PC-3 (cell line): ENCODE data around the gene CCDC102A. TPM values are rescaled to one million over a fixed set of nuclear protein-coding genes. Genes with fewer than 3 reads are reported as not detected.
"Not testable (repeated sequence)": the region's sequence is repeated elsewhere in the genome, so short reads cannot be mapped to it uniquely, and the experiment has no call there.

Source experiments
- ATAC-seq: fragments of 200-7000 bp; cut with Tn5 transposase; 2 replicates; pipeline ENCODE4 v1.9.1; 2020; ENCODE audit warnings: mild to moderate bottlenecking, moderate library complexity
- BruUV-seq: library from RNA; stranded (reverse); fragments of 400-500 nt; replicated peaks from 2 replicates; lab custom pipeline; 2021; lab: Mats Ljungman, UMichigan
- CTCF ChIA-PET: fragments of 300-600 bp; sonication (Branson Sonifier 250); formaldehyde crosslinking; loops from one replicate; lab custom pipeline; 2022; ENCODE audit warnings: antibody characterized with exemption; lab: Charles Lee
- POLR2A ChIA-PET: fragments of 300-600 bp; sonication (Branson Sonifier 250); formaldehyde crosslinking; loops from one replicate; lab custom pipeline; 2022; ENCODE audit warnings: antibody characterized with exemption; ENCODE audit not compliant: unreplicated experiment; lab: Charles Lee
- DNase-seq: peaks from one replicate; pipeline ENCODE4 v3.0.0-alpha.2; 2015
- H2AFZ ChIP-seq: fragments of 300-600 bp; sonication (generic); 2 replicates; pipeline ENCODE4 v1.6.0; 2016; ENCODE audit warnings: antibody characterized with exemption, low read length
- H3F3A ChIP-seq: fragments of 300-600 bp; sonication (generic); one replicate; pipeline ENCODE4 v1.6.0; 2017; ENCODE audit warnings: antibody characterized with exemption, low read length, control low read depth, mild to moderate bottlenecking; ENCODE audit not compliant: unreplicated experiment
- H3K27ac ChIP-seq: fragments of 300-600 bp; sonication (generic); 2 replicates; pipeline ENCODE4 v1.5.1; 2016; ENCODE audit warnings: mild to moderate bottlenecking, low read length
- H3K27me3 ChIP-seq: fragments of 300-600 bp; sonication (generic); 2 replicates; pipeline ENCODE4 v1.6.1; 2016; ENCODE audit warnings: low read length, mixed read lengths
- H3K36me3 ChIP-seq: fragments of 300-600 bp; sonication (generic); 2 replicates; pipeline ENCODE4 v1.6.1; 2016; ENCODE audit warnings: low read depth, mixed run types, low read length, mixed read lengths
- H3K4me1 ChIP-seq: fragments of 300-600 bp; sonication (generic); 2 replicates; pipeline ENCODE4 v1.5.1; 2016; ENCODE audit warnings: low read length; ENCODE audit not compliant: insufficient read depth
- H3K4me2 ChIP-seq: fragments of 300-600 bp; sonication (generic); 2 replicates; pipeline ENCODE4 v1.6.0; 2016; ENCODE audit warnings: low read length
- H3K4me3 ChIP-seq: fragments of 300-600 bp; sonication (generic); 2 replicates; pipeline ENCODE4 v1.5.1; 2016; ENCODE audit warnings: mild to moderate bottlenecking, low read length, mixed read lengths
- H3K79me2 ChIP-seq: fragments of 300-600 bp; sonication (generic); 2 replicates; pipeline ENCODE4 v1.6.1; 2017; ENCODE audit warnings: low read length, mixed read lengths
- H3K9ac ChIP-seq: fragments of 300-600 bp; sonication (generic); 2 replicates; pipeline ENCODE4 v1.6.0; 2016; ENCODE audit warnings: mild to moderate bottlenecking, low read length
- H3K9me2 ChIP-seq: fragments of 300-600 bp; sonication (generic); replicated peaks from 2 replicates; pipeline ENCODE4 v1.6.1; 2016; ENCODE audit warnings: mixed run types, low read length, mixed read lengths
- H3K9me3 ChIP-seq: fragments of 300-600 bp; sonication (generic); 2 replicates; pipeline ENCODE4 v1.6.1; 2016; ENCODE audit warnings: low read length, mixed read lengths
- H4K20me1 ChIP-seq: fragments of 300-600 bp; sonication (generic); 2 replicates; pipeline ENCODE4 v1.6.1; 2016; ENCODE audit warnings: low read length, mixed read lengths
- EZH2 ChIP-seq: fragments of 300-600 bp; sonication (generic); IDR thresholded peaks from one replicate; pipeline ENCODE4 v1.6.1; 2017; ENCODE audit warnings: antibody characterized with exemption, mild to moderate bottlenecking, low read length; ENCODE audit not compliant: unreplicated experiment
- EZH2phosphoT487 ChIP-seq: fragments of 300-600 bp; sonication (generic); IDR thresholded peaks from 2 replicates; pipeline ENCODE4 v1.6.1; 2018; ENCODE audit warnings: mild to moderate bottlenecking, antibody characterized with exemption, low read length, borderline replicate concordance
- intact Hi-C: fragments of 100-400 bp; cut with micrococcal nuclease; formaldehyde crosslinking; loops from 2 replicates; pipeline ENCODE4 v1.9.0; 2023
- total RNA-seq: library from RNA; depleted of rRNA; stranded (reverse); fragments of >200 nt; gene quantifications from 2 replicates; pipeline ENCODE4 v1.2.3, GENCODE V29; 2014
- TF ChIP-seq, protein P1 (sequence below): fragments of 300-600 bp; sonication (generic); conservative IDR thresholded peaks from 2 replicates; pipeline ENCODE4 v1.5.1; 2017; ENCODE audit warnings: antibody characterized with exemption, low read depth, mild to moderate bottlenecking, low read length

Gene CCDC102A
- total RNA-seq, 1 experiment from 2014 or later, result 12.7 TPM

- H3K79me2 ChIP-seq, result no peaks in the 10 kb centered on the region
- ATAC-seq, result no peak
- H3K36me3 ChIP-seq, result no peaks in the 10 kb centered on the region
- TF ChIP-seq EZH2 (no peak), EZH2phosphoT487 (no peak)
- TF ChIP-seq, protein P1, sequence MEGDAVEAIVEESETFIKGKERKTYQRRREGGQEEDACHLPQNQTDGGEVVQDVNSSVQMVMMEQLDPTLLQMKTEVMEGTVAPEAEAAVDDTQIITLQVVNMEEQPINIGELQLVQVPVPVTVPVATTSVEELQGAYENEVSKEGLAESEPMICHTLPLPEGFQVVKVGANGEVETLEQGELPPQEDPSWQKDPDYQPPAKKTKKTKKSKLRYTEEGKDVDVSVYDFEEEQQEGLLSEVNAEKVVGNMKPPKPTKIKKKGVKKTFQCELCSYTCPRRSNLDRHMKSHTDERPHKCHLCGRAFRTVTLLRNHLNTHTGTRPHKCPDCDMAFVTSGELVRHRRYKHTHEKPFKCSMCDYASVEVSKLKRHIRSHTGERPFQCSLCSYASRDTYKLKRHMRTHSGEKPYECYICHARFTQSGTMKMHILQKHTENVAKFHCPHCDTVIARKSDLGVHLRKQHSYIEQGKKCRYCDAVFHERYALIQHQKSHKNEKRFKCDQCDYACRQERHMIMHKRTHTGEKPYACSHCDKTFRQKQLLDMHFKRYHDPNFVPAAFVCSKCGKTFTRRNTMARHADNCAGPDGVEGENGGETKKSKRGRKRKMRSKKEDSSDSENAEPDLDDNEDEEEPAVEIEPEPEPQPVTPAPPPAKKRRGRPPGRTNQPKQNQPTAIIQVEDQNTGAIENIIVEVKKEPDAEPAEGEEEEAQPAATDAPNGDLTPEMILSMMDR, result no peak
- no peak overlapping the region for H2AFZ ChIP-seq
- H3K27ac ChIP-seq, result no peak overlapping the region
- no peak for DNase-seq
- H3K4me3 ChIP-seq, result no peak overlapping the region
- no peak overlapping the region for H3K4me2 ChIP-seq
- H3K4me1 ChIP-seq, result no peaks in the 10 kb centered on the region
- H3K9me2 ChIP-seq, result no peaks in the 10 kb centered on the region
- ChIA-PET POLR2A (no interaction called here), CTCF (no interaction called here)
- BruUV-seq, result no TSS peak
- H3F3A ChIP-seq, result no peaks in the 10 kb centered on the region
- H3K9ac ChIP-seq, result no peak overlapping the region
- H4K20me1 ChIP-seq, result no peaks in the 10 kb centered on the region
- no peaks in the 10 kb centered on the region for H3K9me3 ChIP-seq
- intact Hi-C loops, result no loop called here
- no peaks in the 10 kb centered on the region for H3K27me3 ChIP-seq
Measured at GRCh38 chr16:57551057-57551456, 14.7 kb upstream of the CCDC102A start.

- Histone ChIP-seq H3K9me2 (no peaks in the 10 kb centered on the region), H3F3A (no peaks in the 10 kb centered on the region), H3K4me2 (no peak overlapping the region), H2AFZ (no peak overlapping the region), H3K79me2 (no peaks in the 10 kb centered on the region), H3K4me1 (no peaks in the 10 kb centered on the region), H3K9ac (no peak overlapping the region), H3K27ac (no peak overlapping the region), H3K27me3 (no peaks in the 10 kb centered on the region), H3K4me3 (no peak overlapping the region), H4K20me1 (no peaks in the 10 kb centered on the region), H3K36me3 (no peaks in the 10 kb centered on the region), H3K9me3 (no peaks in the 10 kb centered on the region)
- intact Hi-C loops, result no loop called here
- BruUV-seq, result no TSS peak
- ATAC-seq, result no peak
- TF ChIP-seq EZH2phosphoT487, result no peak
- DNase-seq, result no peak
- POLR2A ChIA-PET, result no interaction called here
- CTCF ChIA-PET, result no interaction called here
Measured at GRCh38 chr16:57549730-57550129, 13.4 kb upstream of the CCDC102A start.

GRCh38 chr16:57548408-57548807 is 12.0 kb upstream of the CCDC102A start:
- H3K4me3 ChIP-seq, result no peak overlapping the region
- intact Hi-C loops, result no loop called here
- H3K36me3 ChIP-seq, result no peaks in the 10 kb centered on the region
- no peaks in the 10 kb centered on the region for H3K79me2 ChIP-seq
- ATAC-seq (no peak), DNase-seq (no peak)
- H3F3A ChIP-seq, result no peaks in the 10 kb centered on the region
- no peak for TF ChIP-seq EZH2phosphoT487
- no peaks in the 10 kb centered on the region for H4K20me1 ChIP-seq
- no TSS peak for BruUV-seq
- CTCF ChIA-PET, result no interaction called here
- H2AFZ ChIP-seq, result no peak overlapping the region
- H3K9me2 ChIP-seq, result no peaks in the 10 kb centered on the region
- H3K9ac ChIP-seq, result no peak overlapping the region
- H3K27me3 ChIP-seq, result no peaks in the 10 kb centered on the region
- H3K9me3 ChIP-seq, result no peaks in the 10 kb centered on the region
- no peak overlapping the region for H3K27ac ChIP-seq
- H3K4me2 ChIP-seq, result no peak overlapping the region
- POLR2A ChIA-PET, result no interaction called here
- no peaks in the 10 kb centered on the region for H3K4me1 ChIP-seq

DNA sequence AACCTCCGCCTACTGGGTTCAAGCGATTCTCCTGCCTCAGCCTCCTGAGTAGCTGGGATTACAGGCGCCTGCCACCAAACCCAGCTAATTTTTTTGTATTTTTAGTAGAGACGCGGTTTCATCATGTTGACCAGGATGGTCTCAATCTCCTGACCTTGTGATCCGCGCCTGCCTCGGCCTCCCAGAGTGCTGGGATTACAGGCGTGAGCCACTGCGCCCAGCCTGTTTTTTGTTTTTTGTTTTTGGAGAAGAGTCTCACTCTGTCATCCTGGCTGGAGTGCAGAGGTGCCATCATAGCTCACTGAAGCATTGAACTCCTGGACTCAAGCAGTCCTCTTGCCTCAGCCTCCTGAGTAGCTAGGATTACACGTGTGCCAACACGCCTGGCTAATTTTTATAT is 11.2 kb upstream of the CCDC102A start:
- H3K9me2 ChIP-seq, H2AFZ ChIP-seq, H3K27me3 ChIP-seq, BruUV-seq, H3F3A ChIP-seq, H3K4me1 ChIP-seq, H3K9ac ChIP-seq, H3K9me3 ChIP-seq, CTCF ChIA-PET, ATAC-seq, H3K4me2 ChIP-seq, DNase-seq, H3K36me3 ChIP-seq, POLR2A ChIA-PET, H3K27ac ChIP-seq, H3K79me2 ChIP-seq, intact Hi-C loops, H3K4me3 ChIP-seq, H4K20me1 ChIP-seq: not testable (repeated sequence)
